NCI-H1105 (cell line): ENCODE data around the gene ST6GALNAC3.

Experiments
- DNase-seq: peaks from one replicate; lab custom pipeline; 2025; lab: John Stamatoyannopoulos, UW

The ST6GALNAC3 gene

GRCh38 chr1:76583235-76583868 lies 508.8 kb downstream of the ST6GALNAC3 start:
- no peak for DNase-seq

DNA sequence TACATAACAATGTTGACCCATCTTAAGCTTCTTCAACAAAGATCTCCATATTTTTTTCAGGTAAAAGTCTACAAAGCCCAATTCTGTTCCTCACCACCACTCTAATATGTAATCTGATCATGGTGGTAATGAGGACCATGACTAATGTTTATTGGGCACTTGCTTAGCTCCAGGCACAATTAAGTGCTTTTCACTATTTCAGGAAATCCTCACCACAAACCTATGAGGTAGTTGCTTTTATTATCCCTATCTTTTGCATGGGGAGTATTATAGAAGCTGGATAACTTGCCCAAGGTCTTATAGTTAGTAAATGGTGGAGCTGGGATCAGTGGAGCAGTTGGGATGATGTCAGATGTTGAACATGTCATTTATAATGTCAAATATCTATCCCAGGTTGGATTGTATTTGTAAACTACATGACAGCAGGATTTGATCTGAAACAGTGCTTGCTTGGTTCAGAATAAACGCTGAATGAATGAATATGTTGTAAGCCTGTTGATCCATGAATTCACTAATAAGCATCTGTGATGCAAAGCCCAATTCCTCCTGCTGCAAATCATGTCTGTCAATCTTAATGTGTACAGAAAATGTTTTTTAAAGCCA lies 509.4 kb downstream of the ST6GALNAC3 start:
- no peak for DNase-seq

DNA sequence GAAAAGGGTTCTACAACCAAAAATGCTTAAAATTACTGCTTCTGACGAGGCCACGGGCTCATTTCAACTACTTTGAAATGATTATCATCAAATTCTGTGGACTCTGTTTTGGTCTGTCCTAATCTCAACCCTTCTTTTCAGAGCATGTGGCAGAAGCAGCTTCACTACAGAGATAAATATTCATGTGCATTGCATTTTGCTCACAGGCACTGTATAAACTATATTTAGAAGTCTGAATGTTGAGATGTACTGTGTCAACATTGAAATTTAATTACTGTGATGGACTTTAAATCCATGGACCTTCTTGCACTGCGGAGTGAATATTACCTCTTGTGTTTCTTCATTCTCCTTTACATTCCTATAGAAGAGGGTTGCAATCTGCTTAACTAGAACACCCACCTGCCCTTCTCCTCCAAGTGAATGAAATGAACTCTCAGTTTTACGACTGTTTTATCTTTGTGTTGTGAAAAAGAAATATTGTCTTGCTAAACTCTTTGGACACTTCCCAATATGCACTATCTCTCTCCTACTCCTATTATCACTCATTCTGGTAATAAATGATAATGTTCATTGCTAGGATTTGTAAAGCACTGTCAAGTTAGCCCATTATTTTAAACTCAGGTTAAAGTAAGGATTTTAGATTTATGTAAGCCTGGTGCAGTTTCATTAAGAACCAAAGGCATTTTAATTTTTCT lies 511.6 kb downstream of the ST6GALNAC3 start:
- no peak for DNase-seq

GRCh38 chr1:76587212-76587611 lies 512.7 kb downstream of the ST6GALNAC3 start:
- DNase-seq: no peak

DNA sequence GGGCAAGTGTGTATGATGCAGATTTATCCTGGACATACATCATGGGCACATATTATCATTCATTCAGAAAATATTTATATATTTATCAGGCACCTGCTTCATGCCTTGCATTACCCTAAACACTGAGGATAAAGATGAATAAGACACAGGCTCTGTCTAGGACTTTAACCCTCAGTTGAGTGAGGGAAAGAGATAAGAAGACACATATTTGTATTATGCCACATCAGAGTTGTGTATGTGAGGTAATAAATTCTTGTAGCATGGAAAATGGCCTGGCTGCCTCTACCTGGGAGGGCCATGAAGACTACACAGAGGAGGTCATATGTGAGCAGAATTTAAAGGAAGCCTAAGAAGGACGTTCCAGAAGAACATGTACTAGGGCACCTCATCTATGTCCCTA lies 516.9 kb downstream of the ST6GALNAC3 start:
- no peak for DNase-seq

DNA sequence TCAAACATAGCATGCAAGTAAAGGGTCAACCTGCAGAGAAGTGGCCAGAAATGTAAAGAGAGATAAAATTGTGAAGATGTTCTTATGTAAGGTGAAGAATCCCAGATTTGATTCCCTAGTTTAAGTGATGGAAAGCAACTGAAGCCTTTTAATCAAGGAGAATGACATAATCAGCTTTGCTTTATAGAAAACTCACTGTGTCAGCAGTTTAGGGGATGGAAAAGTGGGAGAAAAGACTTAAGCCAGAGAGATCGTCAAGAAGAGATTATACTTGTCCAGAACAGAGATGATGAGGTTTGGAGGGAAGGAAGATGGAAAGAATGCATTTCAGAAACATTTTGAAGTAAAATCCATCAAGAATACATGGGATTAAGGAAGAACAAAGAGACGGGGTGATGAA lies 517.4 kb downstream of the ST6GALNAC3 start:
- no peak for DNase-seq

GRCh38 chr1:76593141-76593540 lies 518.6 kb downstream of the ST6GALNAC3 start:
- DNase-seq: no peak

DNA sequence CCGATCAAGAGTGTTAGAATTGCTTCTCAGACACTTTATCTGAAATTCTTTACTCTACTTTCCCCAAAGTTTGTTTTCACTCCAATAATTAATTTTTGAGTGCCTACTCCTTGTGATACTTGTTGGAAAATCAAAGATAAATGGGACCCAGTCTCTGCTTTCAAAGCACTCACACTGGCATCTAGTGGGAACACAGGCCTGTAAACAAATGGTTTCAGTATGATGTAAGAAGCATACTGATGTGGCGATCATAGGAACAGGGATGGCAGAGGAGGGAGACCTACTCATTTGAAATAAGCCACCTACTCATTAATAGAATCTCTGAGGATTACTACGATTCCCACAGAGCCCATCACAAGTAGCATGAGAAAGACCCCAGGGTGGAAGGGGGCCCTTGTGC lies 519.1 kb downstream of the ST6GALNAC3 start:
- DNase-seq: no peak

- no peak for DNase-seq
Observed at GRCh38 chr1:76595024-76595423, 520.5 kb downstream of the ST6GALNAC3 start.

- no peak for DNase-seq
Observed at GRCh38 chr1:76601465-76601864, 526.9 kb downstream of the ST6GALNAC3 start.

DNA sequence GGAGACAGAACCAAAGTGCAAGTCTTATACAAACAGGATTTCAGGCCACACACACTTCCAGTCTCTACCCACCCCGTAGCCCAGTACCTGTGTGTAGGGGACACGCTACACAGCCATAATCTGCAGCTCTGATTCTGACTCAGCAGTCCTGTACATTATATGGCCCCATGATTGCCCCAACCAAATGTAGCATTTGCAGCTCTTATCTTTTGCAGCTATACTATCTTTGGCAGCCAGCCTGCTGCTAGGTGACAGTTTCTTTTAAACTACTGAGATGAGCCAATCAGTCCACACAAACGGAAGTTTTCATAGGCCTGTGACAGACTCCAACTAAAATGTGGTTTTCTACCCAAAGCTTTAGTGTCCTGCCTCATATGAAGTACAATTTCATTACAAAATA lies 533.2 kb downstream of the ST6GALNAC3 start:
- DNase-seq: no peak

- no peak for DNase-seq
Observed at GRCh38 chr1:76611770-76612445, 537.4 kb downstream of the ST6GALNAC3 start.

DNA sequence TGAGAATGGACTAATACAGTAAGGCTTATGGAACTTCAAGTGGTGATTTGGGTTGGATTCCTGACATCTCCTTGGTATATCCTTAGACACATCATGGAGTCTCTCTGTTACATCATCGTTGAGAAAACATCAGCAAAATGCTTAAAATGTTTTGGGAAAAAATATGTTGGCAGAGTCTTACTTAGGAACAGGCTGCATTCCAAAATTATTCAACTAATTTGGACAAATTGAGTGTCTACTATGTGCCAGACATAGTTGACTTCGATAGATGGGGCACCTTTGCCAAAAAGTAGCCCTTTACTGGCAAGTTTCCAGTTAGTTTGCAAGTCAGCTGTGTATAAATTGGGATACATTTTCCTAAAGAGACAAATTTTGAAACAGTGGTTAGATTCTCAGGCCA lies 539.3 kb downstream of the ST6GALNAC3 start:
- no peak for DNase-seq

DNA sequence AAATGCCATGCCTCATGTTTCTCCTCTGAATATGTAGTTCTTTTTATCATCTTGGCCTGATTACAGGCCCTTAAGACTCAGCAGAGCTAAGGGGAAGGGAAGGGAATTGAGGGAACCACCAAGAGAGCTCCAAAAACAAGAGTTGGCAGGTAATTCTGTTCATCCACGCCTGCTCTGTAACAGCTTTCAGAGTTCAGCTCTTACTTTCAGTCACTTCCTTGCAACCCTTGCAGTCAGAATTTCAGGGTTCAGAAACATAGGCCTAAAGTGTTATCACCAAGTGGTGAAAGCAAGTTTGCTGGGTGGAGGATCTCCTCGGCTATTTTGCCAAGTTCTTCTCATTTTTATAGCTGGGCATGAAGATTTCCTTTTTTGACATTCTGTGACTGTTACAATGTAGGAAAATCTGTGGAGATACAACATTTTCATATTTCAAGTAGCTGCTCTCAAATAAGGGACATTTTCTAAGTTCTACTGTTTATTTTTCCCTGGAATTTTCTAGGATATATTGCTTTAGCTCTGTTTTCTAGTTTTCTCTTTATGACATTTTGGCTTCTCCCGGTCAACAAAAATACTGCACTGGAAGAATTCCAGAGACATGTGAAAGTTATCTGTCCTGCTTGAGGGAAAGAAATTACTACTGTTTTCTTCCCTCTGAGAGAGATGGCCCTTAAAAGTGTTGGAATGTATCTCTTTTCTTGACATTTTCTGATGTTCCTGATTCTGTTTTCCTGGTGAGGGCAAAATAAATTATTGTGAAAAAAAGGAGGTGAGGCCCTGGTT lies 540.9 kb downstream of the ST6GALNAC3 start:
- DNase-seq: no peak

DNA sequence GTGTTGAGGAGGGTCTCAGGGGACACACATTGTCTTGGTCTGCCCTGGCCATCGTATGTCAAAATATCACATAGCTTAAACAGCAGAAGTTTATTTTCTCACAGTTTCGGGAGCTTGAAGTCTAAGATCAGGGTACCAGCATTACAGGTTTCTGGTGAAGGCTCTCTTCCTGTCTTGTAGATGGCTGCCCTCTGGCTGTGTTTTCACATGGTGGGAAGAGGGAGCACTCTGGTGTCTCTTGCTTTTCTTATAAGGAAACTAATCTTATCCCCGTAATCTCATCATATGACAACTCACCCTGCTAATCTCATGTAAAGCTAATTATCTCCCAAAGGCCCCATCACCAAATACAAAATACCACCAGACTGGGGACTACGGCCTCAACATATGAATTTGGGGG lies 545.8 kb downstream of the ST6GALNAC3 start:
- no peak for DNase-seq

DNA sequence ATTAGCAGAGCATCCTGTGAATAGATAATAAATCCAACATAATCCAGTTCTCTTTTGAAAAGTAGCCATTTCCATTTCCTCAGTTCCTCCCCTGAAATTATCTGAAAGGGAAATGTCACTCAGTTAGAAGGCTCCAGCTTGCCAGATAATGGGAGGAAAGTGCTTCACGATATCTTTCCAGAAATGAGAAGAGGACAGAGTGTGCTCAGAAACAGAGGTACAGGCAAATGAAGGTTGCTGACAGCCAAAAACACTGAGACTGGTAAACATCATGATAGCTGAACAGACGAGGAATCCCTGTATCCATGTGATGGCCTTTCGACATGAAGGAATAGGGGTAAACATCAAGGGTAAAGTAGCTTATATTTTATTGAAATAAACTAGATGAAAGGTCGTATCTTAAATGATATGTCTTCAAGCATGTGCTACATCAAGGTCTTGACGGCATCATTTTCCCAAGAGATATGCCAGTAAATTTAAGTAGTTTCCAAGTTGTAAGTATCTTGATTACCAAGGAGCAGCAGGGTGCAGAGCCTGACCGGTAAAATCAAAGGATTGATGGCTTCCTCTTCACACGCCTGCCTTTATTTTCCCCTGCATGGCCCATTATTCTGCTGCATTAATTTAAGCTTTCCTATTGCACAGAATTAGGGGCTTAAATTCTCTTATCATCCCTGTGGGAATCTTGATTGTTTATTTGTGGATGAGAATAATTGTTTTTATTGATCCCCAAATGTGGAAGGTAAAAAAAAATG lies 548.4 kb downstream of the ST6GALNAC3 start:
- no peak for DNase-seq

- no peak for DNase-seq
Observed at GRCh38 chr1:76625886-76626678, 551.5 kb downstream of the ST6GALNAC3 start.

- DNase-seq: no peak
Observed at GRCh38 chr1:76627498-76627897, 553.0 kb downstream of the ST6GALNAC3 start.

DNA sequence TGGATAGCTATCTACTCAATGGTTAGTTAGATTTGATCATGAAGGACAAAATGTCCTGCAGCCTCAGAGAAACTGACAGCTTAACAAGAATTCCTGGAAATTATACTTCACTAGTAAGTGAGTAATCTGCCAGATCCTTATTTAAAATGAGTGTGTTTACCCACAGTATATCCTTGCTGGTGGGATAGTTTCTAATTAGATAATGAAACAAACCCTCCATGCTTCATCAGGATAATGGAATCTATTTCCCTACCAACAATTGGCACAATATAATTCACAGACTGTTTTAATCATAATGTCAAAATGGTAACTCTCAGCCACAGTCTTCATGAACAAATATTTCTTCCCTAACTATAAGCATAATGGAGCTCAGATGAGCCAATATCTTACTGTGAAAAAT lies 553.4 kb downstream of the ST6GALNAC3 start:
- DNase-seq: no peak

GRCh38 chr1:76632136-76632535 lies 557.6 kb downstream of the ST6GALNAC3 start:
- no peak for DNase-seq

DNA sequence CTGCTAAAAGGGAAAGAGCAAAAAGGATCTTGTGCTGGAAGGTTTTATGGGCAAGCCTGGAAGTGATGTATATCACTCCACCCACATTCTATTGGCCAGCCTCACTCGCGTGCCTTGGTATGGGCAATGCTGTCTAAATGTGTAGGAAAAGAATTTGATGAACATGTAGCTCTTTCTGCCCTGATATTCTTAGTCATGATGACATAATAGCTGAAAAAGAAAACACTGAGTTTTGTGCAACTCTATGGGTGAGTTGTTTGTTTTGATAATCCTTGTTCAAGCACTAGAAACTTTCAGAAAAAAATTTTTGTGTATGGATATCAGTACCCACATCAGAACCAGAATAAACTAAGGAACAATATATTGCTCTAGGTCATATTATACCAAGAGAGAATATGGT lies 561.2 kb downstream of the ST6GALNAC3 start:
- no peak for DNase-seq
